H1 (cell line): Measurements from ENCODE around the gene PLEKHG2. TPM values are rescaled to one million over a fixed set of nuclear protein-coding genes. Genes with fewer than 3 reads are reported as not detected.

Experiments
- CHD7 ChIP-seq: fragments of 300-600 bp; sonication (generic); IDR thresholded peaks from 2 replicates; pipeline ENCODE4 v1.7.1; 2012; ENCODE audit warnings: low read length, moderate library complexity, mild to moderate bottlenecking, inconsistent platforms; ENCODE audit not compliant: insufficient replicate concordance
- JUND ChIP-seq: IDR thresholded peaks from 2 replicates; pipeline ENCODE4 v1.6.1; 2011; ENCODE audit warnings: mild to moderate bottlenecking, improper control_type of control experiment, low read length
- polyA plus RNA-seq, 7 experiments: library from polyadenylated mRNA; depleted of rRNA in 3 of 7; stranded (reverse) in 5 of 7; unstranded in 2 of 7; fragments of >200 nt in 5 of 7; fragments of 200-250 nt in 2 of 7; gene quantifications; 1 replicate in 5 of 7; 2 replicates in 1 of 7; 4 replicates in 1 of 7; pipeline versions ENCODE4 v1.2.1 to v1.2.3, GENCODE V29; 2011 to 2013; ENCODE audit warnings: missing spikeins in 2 of 7, mixed read lengths in 2 of 7
- total RNA-seq: library from RNA; stranded (reverse); fragmentation: NEBNext Ultra II Directional; extraction: Animal tissue kit (Norgen Biotek cat#: 25700); gene quantifications from 2 replicates; pipeline ENCODE4 v1.2.1, GENCODE V29; 2021

The PLEKHG2 gene
- total and polyA plus RNA-seq, 2 of the 8 experiments (the other 6 are each of a cell fraction or from before 2014, with no cell fraction given) = 16.9 to 65.7 TPM

- TF ChIP-seq CHD7 = no peak
- no peak for TF ChIP-seq JUND
Observed at GRCh38 chr19:39401549-39402345, 10.7 kb upstream of the PLEKHG2 start (continued).
